Right lobe of liver (tissue), 6 donors: ENCODE results near the gene PHLDB2. TPM values are rescaled to one million over a fixed set of nuclear protein-coding genes. Genes with fewer than 3 reads are reported as not detected.
A peak's percentile ranks its signal among the peaks of the same experiment; 100 is the strongest.

Experiments used
- ATAC-seq, 4 donors: fragments of 200-7000 bp; cut with Tn5 transposase; one replicate each; pipeline ENCODE4 v1.9.1; 2020; ENCODE audit warnings: mild to moderate bottlenecking in 4 of 4, moderate library complexity in 4 of 4
- DNase-seq, 3 donors: peaks; one replicate each; pipeline ENCODE4 v3.0.0-alpha.2; 2020
- H3K27ac ChIP-seq, 3 donors: fragments of 200-600 bp; one replicate each; pipeline ENCODE4 v1.8.0; 2022
- H3K27me3 ChIP-seq, 2 donors: fragments of 200-600 bp; one replicate each; pipeline ENCODE4 v1.8.0; 2022
- H3K36me3 ChIP-seq, 4 donors: fragments of 200-600 bp; sonication (generic) in 1 of 4; one replicate each; pipeline versions ENCODE4 v1.5.1 to v1.8.0; 2017 to 2022; ENCODE audit warnings: control low read depth in 1 of 4
- H3K4me1 ChIP-seq, 4 donors: fragments of 200-600 bp; sonication (generic) in 1 of 4; one replicate each; pipeline versions ENCODE4 v1.5.1 to v1.8.0; 2017 to 2022; ENCODE audit warnings: control low read depth in 1 of 4
- H3K4me3 ChIP-seq, 3 donors: fragments of 200-600 bp; one replicate each; pipeline ENCODE4 v1.8.0; 2022
- H3K9me3 ChIP-seq, 4 donors: fragments of 200-600 bp; sonication (generic) in 1 of 4; one replicate each; pipeline versions ENCODE4 v1.5.1 to v1.8.0; 2017 to 2022; ENCODE audit warnings: control low read depth in 1 of 4
- POLR2A ChIP-seq: fragments of 450-650 bp; IDR thresholded peaks from one replicate; pipeline ENCODE4 v1.6.1; 2017; ENCODE audit warnings: antibody characterized with exemption, mild to moderate bottlenecking
- WGBS: methylation state at CpG from one replicate; pipeline ENCODE4 v1.1.6; 2018; ENCODE audit warnings: low coverage, low lambda C conversion rate; ENCODE audit not compliant: insufficient coverage; ENCODE audit errors: missing lambda C conversion rate; 5-methylcytosine and 5-hydroxymethylcytosine counted together
- intact Hi-C, 2 donors: fragments of 100-400 bp; cut with DNase I; formaldehyde crosslinking; loops; one replicate each; pipeline versions ENCODE4 v1.11.2 to v1.14.1; 2022
- total RNA-seq, 6 experiments: library from RNA; depleted of rRNA in 2 of 6; stranded (reverse); fragments of >200 nt in 2 of 6; fragmentation: NEBNext Ultra II Directional in 3 of 6; extraction: Animal tissue kit (Norgen Biotek cat#: 25700) in 3 of 6; gene quantifications; one replicate each; pipeline versions ENCODE4 v1.1.0 to v1.2.4, GENCODE V29; 2016 to 2023
- TF ChIP-seq, protein P1 (sequence below), 4 donors: fragments of 200-600 bp in 3 of 4; fragments of 450-650 bp in 1 of 4; IDR thresholded peaks; one replicate each; pipeline versions ENCODE4 v1.5.1 to v1.8.0; 2016 to 2022; ENCODE audit warnings: antibody characterized with exemption in 4 of 4, mild to moderate bottlenecking in 2 of 4
- donor health status: DM: no; HTN: yes; CAD: no.
- donor health status: DM: no; HTN: no; CAD: no.
- donor health status: DM: no; HTN: no; CAD: no.
- donor health status: DM: no; HTN: yes; CAD: no.
- donor health status: DM: no; HTN: yes; CAD: no.

Gene PHLDB2
- total RNA-seq, 6 experiments from 2014 or later = 21.9 to 40.6 (median 31.2) TPM

DNA sequence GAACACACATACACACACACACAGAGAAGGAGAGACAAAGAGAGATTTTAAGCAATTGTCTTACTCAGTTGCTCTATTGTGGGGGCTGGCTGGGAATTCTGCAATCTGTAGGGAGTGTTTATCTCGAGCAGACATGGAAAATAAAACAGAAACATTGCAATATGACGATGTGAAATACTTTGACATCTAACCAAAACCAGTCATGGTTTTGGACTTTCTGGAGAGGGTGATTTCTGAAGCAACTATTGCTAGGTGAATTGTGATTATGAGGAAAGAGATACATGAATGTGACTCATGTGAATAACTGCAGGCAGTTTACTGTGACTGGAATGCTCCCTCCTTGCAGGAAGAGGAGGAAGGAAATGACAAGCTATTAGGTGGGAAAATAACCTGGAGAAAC lies 12.3 kb upstream of the PHLDB2 start:
- no peak overlapping the region for H3K4me3 ChIP-seq
- ATAC-seq = peak; percentile 18 to 62 (median 38)
- H3K9me3 ChIP-seq = no peaks in the 10 kb centered on the region
- H3K27ac ChIP-seq = no peak overlapping the region
- H3K4me1 ChIP-seq = no peaks in the 10 kb centered on the region
- no peaks in the 10 kb centered on the region for H3K36me3 ChIP-seq
- no peak for DNase-seq
- intact Hi-C loops = no loop called here
- no peaks in the 10 kb centered on the region for H3K27me3 ChIP-seq
- WGBS = 54% methylated on average over 2 of the region's 2 CpGs
- no peak for TF ChIP-seq POLR2A
- TF ChIP-seq, protein P1, sequence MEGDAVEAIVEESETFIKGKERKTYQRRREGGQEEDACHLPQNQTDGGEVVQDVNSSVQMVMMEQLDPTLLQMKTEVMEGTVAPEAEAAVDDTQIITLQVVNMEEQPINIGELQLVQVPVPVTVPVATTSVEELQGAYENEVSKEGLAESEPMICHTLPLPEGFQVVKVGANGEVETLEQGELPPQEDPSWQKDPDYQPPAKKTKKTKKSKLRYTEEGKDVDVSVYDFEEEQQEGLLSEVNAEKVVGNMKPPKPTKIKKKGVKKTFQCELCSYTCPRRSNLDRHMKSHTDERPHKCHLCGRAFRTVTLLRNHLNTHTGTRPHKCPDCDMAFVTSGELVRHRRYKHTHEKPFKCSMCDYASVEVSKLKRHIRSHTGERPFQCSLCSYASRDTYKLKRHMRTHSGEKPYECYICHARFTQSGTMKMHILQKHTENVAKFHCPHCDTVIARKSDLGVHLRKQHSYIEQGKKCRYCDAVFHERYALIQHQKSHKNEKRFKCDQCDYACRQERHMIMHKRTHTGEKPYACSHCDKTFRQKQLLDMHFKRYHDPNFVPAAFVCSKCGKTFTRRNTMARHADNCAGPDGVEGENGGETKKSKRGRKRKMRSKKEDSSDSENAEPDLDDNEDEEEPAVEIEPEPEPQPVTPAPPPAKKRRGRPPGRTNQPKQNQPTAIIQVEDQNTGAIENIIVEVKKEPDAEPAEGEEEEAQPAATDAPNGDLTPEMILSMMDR (IDR thresholded peaks at IDR 0.05) = no peak

DNA sequence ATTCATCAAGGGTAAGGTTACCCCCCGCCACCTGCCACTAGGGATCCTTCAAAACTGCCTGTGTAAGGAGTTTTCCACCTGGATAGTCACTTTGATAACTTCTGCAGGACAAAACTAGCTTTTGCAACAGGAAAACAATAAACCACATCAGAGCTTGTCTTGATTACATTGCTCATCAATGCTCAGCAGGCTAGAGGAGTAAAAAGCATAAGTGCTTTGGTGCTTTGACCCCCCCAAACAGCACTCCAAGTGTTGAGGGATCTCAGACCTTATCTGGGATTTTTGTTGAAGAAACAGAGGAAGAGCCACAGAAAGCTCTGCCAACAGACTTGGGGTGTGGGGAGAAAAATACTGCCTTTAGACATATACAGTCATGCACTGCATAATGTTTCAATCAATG lies 10.8 kb upstream of the PHLDB2 start:
- H3K27me3 ChIP-seq = no peaks in the 10 kb centered on the region
- no peak overlapping the region for H3K4me3 ChIP-seq
- DNase-seq (no peak), ATAC-seq (no peak)
- no peaks in the 10 kb centered on the region for H3K4me1 ChIP-seq
- no peaks in the 10 kb centered on the region for H3K9me3 ChIP-seq
- intact Hi-C loops = no loop called here
- H3K36me3 ChIP-seq = no peaks in the 10 kb centered on the region
- TF ChIP-seq, protein P1 (IDR thresholded peaks at IDR 0.05) = no peak
- TF ChIP-seq POLR2A = no peak
- no CpG with 5 or more reads among the region's 1 CpG for WGBS
- H3K27ac ChIP-seq = no peak overlapping the region

GRCh38 chr3:111848778-111849177 lies 10.3 kb upstream of the PHLDB2 start:
- DNase-seq = no peak
- intact Hi-C loops = no loop called here
- no peak overlapping the region for H3K4me3 ChIP-seq
- no peak for ATAC-seq
- H3K4me1 ChIP-seq = no peaks in the 10 kb centered on the region
- no peaks in the 10 kb centered on the region for H3K36me3 ChIP-seq
- no peaks in the 10 kb centered on the region for H3K27me3 ChIP-seq
- H3K27ac ChIP-seq = no peak overlapping the region
- WGBS = 28% methylated on average over 2 of the region's 2 CpGs
- TF ChIP-seq, protein P1 (IDR thresholded peaks at IDR 0.05) = no peak
- no peak for TF ChIP-seq POLR2A
- no peaks in the 10 kb centered on the region for H3K9me3 ChIP-seq

DNA sequence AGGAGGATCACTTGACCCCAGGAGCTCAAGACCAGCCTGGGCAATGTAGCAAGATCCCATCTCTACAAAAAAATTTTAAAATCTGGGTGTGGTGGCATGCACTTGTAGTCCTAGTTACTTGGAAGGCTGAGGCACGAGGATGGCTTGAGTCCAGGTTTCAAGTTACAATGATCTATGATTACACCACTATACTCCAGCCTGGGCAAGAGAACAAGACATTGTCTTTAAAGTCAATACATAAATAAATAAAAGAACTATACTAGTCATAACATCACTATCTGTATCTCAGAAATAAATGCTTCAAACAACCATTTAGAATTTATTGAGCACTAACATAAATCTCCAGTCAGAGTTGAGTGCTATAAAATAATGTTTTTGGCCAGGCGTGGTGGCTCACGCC lies 8.5 kb upstream of the PHLDB2 start:
- H3K9me3 ChIP-seq = no peaks in the 10 kb centered on the region
- 68% methylated on average over 3 of the region's 3 CpGs for WGBS
- ATAC-seq (peak in 1 of 4 donors; percentile 28), DNase-seq (no peak)
- intact Hi-C loops = no loop called here
- TF ChIP-seq, protein P1 (IDR thresholded peaks at IDR 0.05) = no peak
- no peak for TF ChIP-seq POLR2A
- no peaks in the 10 kb centered on the region for H3K36me3 ChIP-seq
- no peak overlapping the region for H3K4me3 ChIP-seq
- H3K27me3 ChIP-seq = no peaks in the 10 kb centered on the region
- H3K4me1 ChIP-seq = no peaks in the 10 kb centered on the region
- H3K27ac ChIP-seq = no peak overlapping the region

- Histone ChIP-seq H3K36me3 (no peaks in the 10 kb centered on the region), H3K27ac (peak overlapping the region in 2 of 3 donors; percentile 19 to 20), H3K4me3 (no peak overlapping the region), H3K27me3 (no peaks in the 10 kb centered on the region), H3K9me3 (no peaks in the 10 kb centered on the region), H3K4me1 (no peaks in the 10 kb centered on the region)
- TF ChIP-seq POLR2A = no peak
- TF ChIP-seq, protein P1 (IDR thresholded peaks at IDR 0.05) = no peak
- intact Hi-C loops = no loop called here
- WGBS = 63% methylated on average over 8 of the region's 8 CpGs
- ATAC-seq = peak in 3 of 4 donors; percentile 47 to 62 (median 49)
- no peak for DNase-seq
Observed at GRCh38 chr3:111851511-111851954, 7.5 kb upstream of the PHLDB2 start.
